ENCODE results near the gene HS3ST3B1.

The HS3ST3B1 gene

DNA sequence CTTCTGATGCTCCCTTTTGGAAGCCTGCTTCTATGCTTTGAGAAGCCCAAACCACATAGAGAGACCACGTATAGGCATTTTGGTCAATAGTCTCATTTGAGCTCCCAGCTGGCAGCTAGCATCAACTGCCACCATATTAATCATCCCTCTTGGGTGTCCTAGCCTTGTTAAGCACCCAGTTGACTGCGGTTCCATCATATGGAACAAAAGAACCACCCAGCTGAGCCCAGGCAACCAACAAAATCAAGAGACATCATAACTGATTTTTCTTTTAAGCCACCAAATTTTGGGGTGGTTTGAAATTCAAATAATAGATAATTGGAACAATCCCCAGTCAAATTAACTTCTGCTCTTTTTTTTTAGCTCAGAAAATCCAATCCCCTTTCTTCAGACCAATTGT is 53.9 kb downstream of the HS3ST3B1 start:
- no peak for FAIRE-seq
- no peak for DNase-seq (ENCODE audit: low spot score)

DNA sequence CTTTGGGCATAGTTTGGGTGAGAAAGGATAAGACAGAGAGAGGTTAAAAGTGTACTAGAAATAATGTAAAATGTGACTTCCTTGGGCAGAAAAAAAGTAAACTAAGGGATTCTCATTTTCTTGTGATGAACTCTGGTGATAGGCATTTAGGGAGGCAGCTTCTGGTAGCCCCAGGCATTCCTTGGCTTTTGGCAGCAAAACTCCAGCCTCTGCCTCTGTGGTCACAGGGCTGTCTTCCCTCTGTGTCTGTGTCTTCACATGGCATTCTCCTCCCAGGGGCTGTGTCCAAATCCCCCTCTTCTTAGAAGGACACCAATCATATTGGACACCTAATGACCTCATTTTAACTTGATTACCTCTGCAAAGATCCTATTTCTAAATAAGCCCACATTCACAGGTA is 54.7 kb downstream of the HS3ST3B1 start:
- FAIRE-seq: no peak
- no peak for DNase-seq (ENCODE audit: low spot score)

DNA sequence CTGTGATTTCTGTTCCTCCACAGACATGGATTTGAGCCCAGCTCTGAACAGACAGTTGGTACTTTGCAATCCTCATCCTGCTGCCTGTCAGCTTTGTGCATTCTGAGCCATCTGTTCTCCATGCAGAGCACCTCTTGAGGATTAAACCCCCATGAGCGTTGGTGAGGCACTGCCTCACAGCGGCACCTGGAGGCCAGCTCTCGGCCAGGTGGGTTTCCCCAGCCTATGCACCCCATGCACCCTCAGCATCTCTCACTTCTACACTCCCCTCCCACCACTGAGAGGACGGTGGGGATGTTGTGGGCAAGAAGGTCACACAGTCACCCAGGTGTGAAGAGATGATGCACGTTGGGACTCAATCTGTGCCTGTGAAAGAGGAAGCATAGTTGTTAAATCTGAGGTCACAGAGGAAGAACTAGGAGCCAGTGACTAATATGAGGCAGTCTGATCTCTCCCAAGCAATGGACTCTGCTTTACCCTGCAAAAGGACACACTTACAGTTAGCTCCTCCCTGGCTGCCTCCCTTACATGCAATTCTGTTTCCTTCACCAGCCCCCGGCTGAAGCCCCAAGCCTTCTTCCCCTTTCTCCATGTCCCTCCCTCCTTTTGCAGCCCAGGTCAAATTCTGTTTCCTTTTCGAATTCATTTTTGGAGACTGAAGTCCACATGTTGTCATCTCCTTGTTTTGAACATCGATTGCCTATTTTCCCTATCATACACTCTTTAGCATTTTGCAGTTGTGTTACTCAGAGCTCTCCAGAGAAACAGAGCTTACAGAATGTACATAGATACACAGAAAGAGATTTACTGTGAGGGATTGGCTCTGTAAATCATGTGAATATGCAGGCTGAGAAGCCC is 58.5 kb downstream of the HS3ST3B1 start:
- FAIRE-seq: no peak
- DNase-seq (ENCODE audit: low spot score): no peak

- no peak for FAIRE-seq
Observed at GRCh38 chr17:14360856-14361255, 60.0 kb downstream of the HS3ST3B1 start.

GRCh38 chr17:14361470-14361869 is 60.6 kb downstream of the HS3ST3B1 start:
- FAIRE-seq (no peak), DNase-seq (ENCODE audit: low spot score) (no peak)

More at GRCh38 chr17:14360856-14361255, 60.0 kb downstream of the HS3ST3B1 start:
- no peak for DNase-seq (ENCODE audit: low spot score)

DNA sequence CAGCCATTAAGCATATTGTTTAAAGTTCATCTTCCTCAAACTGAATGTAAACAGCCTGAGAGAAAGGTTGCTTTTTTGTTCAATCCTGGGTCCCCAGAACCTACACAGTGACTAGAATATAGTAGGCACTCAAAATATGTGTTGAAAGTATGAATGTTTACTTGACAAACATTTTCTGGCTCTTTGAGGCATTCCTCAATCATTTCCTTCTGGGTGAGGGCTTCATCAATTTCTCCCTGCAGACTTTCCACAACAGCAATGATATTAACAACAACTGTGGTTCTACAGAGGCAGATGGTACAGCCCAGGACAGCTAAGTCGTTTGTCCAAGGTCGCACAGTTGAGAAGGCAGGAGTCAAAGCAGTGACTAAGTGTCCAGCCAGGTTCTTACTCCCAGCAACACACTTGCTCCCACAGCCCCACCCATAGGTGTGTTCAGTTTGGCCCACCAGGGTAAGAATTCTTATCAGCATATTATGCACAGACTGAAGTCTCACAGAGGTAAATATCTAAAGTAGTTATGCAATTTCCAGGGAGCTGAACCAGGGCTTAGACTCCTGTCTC is 61.1 kb downstream of the HS3ST3B1 start:
- FAIRE-seq (no peak), DNase-seq (ENCODE audit: low spot score) (no peak)

- no peak for DNase-seq (ENCODE audit: low spot score)
- FAIRE-seq: no peak
Observed at GRCh38 chr17:14366199-14366598, 65.3 kb downstream of the HS3ST3B1 start.

DNA sequence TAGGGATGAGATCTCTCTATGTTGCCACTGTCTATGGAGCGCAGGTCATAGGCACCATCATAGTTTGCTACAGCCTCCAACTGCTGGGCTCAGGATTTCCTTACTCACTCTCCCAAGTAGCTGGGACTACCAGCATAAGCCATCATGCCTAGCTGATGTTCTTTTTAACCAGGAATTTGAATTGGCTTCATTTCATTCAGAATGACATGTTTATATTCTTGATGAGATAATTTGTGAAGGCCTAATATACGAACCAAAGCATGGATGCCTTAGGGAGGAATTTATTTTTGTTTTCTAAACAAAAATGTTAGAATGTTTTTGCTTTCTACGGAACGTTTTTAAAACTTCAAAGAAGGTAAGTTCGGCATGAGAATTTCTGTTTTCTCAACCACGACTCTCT is 71.6 kb downstream of the HS3ST3B1 start:
- FAIRE-seq (no peak), DNase-seq (ENCODE audit: low spot score) (no peak)

DNA sequence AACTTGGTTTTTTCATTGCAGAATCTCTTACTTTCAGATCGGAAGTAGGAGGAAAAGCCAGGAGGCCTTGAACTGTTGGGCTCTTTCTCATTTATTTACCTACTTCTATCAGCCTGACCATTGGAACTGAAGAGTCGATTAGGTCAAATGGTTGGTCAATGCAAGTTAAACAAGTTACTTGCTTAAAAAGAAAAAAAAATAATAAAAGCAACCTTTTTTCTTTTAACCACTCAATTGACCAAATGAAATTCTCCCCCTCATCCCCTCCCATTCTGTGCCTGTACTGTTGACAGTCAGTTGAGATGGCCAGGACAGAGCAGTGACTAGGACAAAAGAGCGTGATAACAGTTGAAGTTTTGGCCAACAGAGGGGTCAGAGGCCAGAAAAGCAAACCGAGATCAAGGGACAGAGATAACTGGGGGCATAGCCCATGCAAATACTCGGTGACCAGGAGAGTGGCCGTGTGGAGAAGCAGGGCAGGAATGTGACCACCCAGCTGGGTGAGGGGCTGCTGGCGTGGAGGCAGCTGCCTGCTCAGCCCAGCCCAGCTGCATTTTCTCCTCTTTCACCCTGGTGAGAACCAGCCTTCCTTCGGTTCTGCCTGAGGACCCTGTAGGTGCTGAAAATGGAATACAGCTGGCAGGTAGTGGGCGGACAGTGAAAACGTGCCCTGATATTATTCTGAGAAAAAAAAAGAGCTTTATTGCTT is 72.2 kb downstream of the HS3ST3B1 start:
- DNase-seq (ENCODE audit: low spot score) (no peak), FAIRE-seq (no peak)

GRCh38 chr17:14373614-14374259 is 72.9 kb downstream of the HS3ST3B1 start:
- FAIRE-seq: no peak
- DNase-seq (ENCODE audit: low spot score): peak; percentile 6

DNA sequence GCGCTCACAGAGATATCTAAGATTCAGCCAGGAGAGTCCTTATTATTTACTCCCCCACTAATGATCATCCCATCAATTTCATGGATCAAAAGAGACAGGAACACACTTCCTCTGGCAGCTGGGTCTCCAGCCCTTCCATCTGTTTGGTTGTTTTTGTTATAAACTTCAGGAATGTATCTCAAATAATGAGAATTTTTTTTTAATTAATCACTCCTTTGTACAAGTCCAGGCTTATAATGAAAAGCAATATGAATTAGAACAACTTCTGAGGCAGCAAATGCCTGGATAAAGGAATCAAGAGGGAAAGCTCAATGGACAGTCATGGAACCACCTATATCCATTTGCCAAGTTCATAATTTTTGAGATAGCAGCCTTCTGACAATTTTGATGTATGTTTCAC is 73.4 kb downstream of the HS3ST3B1 start:
- FAIRE-seq (no peak), DNase-seq (ENCODE audit: low spot score) (no peak)

DNA sequence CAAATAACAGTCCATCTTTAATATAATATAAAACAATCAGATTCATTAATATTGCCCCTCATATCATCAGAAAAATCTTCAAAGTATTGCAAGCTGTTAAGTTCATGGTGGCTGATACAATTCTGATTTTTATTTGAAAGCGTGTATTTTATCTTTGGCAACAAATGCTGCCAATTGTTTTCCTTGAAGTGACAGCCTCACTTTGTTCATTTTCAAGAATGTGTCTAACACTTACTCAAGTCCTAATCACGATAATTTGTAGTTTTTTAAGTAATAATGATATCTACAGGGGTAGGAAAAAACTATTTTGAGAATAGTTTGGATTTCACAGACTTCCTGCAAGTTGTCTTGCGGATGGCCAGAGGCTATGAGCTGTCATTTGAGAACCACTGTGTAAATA is 75.8 kb downstream of the HS3ST3B1 start:
- no peak for FAIRE-seq
- no peak for DNase-seq (ENCODE audit: low spot score)

- FAIRE-seq: no peak
- no peak for DNase-seq (ENCODE audit: low spot score)
Observed at GRCh38 chr17:14381606-14382005, 80.7 kb downstream of the HS3ST3B1 start.

GRCh38 chr17:14387036-14387435 is 86.2 kb downstream of the HS3ST3B1 start:
- FAIRE-seq: no peak
- DNase-seq (ENCODE audit: low spot score): no peak

- DNase-seq (ENCODE audit: low spot score): no peak
- no peak for FAIRE-seq
Observed at GRCh38 chr17:14389681-14390080, 88.8 kb downstream of the HS3ST3B1 start.

DNA sequence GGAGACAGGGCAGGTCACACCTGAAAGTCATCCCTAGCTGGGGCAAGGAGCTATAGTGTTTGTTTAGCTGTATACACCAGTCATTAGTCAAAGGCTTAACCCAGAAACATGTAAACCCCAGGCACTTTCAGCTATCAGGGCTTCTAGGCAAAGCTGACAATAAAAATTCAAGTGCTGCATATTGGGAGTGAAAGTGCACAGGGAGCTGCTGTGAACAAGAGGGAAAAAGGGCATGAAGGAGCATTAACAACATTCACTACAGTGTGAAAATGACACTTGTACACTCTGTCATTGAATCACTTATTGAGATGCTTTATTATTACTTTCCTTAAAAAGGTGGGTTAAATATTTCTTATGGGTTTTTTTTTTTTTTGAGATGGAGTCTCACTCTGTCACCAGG is 92.8 kb downstream of the HS3ST3B1 start:
- FAIRE-seq (no peak), DNase-seq (ENCODE audit: low spot score) (no peak)

GRCh38 chr17:14395255-14395654 is 94.4 kb downstream of the HS3ST3B1 start:
- no peak for DNase-seq (ENCODE audit: low spot score)
- FAIRE-seq: no peak

GRCh38 chr17:14396547-14396946 is 95.7 kb downstream of the HS3ST3B1 start:
- DNase-seq (ENCODE audit: low spot score): no peak
- no peak for FAIRE-seq

DNA sequence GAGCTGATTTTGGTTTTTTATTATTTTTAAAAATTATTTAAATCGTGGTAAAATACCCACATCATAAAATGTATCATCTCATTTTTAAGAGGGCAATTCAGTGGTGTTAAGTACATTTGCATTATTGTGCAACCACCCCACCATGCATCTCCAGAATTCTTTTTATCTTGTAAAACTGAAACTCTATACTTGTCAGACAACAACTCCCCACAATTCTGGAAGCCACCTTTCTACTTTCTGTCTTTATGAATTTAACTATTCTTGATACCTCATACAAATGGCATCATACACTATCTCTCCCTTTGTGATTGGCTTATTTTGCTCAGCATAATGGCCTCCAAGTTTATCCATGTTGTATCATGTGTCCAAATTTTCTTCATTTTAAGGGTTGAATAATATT is 97.9 kb downstream of the HS3ST3B1 start:
- no peak for FAIRE-seq
- no peak for DNase-seq (ENCODE audit: low spot score)
